Measurements from ENCODE around the gene MGAT4B.

DNA sequence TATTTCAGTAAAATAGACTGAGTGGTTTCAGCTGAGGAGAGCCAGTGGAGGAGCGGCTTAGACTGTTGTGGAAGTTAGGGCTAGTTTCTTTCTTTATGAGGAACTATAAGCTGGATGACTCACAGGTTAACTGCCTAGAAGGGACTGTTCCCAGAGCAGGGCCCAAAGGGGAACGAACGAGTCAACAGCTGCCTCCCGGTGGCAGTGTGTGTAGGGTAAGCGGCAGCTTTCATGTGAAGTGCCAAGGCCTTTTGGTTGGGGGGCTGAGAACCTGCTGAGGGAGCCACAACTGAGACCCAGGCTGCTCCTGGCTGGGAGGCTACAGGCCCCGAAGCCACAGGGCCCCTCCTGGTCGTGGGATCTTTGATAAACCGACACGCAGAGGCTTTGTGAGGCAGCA, 21.0 kb upstream of the MGAT4B start:
- TF ChIP-seq, protein P1, sequence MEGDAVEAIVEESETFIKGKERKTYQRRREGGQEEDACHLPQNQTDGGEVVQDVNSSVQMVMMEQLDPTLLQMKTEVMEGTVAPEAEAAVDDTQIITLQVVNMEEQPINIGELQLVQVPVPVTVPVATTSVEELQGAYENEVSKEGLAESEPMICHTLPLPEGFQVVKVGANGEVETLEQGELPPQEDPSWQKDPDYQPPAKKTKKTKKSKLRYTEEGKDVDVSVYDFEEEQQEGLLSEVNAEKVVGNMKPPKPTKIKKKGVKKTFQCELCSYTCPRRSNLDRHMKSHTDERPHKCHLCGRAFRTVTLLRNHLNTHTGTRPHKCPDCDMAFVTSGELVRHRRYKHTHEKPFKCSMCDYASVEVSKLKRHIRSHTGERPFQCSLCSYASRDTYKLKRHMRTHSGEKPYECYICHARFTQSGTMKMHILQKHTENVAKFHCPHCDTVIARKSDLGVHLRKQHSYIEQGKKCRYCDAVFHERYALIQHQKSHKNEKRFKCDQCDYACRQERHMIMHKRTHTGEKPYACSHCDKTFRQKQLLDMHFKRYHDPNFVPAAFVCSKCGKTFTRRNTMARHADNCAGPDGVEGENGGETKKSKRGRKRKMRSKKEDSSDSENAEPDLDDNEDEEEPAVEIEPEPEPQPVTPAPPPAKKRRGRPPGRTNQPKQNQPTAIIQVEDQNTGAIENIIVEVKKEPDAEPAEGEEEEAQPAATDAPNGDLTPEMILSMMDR (conservative IDR thresholded peaks at IDR 0.05; ENCODE audit: low read length): no peak
- TF ChIP-seq EZH2phosphoT487 (IDR thresholded peaks at IDR 0.05; ENCODE audit: borderline replicate concordance, low read depth, low read length): no peak
